Kidney glomerular epithelial cell (primary cell): ENCODE data around the gene RARA.
"Not testable (repeated sequence)": the region's sequence is repeated elsewhere in the genome, so short reads cannot be mapped to it uniquely, and the experiment has no call there.

Experiments
- DNase-seq: peaks from one replicate; lab custom pipeline; 2025; lab: John Stamatoyannopoulos, UW

RARA gene

DNA sequence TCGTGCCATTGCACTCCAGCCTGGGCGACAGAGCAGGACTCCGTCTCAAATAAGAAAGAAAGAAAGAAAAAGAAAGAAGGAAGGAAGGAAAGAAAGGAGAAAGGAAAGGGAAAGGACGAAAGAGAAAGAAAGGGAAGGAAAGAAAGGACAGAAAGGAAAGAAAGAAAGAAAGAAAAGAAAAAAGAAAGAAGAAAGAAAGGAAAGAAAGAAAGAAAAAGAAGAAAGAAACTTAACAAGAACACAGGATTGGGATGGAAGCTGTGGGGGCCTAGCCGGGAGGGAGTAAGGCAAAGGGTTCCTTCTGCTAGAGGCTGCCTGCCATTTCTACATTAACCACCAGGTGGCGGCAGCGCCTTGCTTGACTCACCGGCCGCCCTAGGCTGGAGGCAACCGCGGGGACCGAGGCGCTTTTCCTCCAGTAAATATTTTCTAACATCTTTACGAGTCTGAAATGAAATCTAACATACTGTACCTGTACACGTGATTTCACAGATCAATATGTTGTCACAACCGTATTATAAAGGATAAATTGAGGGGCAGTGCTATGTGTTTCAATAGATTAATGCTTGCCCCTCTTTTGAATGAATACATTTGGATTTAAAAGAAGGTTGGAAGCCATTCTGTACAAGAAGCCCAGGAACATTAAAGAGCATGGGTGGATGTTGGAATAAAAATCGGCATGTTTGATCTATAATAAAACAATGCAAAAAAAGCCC lies 49.5 kb downstream of the RARA start:
- peak; percentile 58 for DNase-seq

- no peak for DNase-seq
These were observed 51.1 kb downstream of the RARA start for GRCh38 chr17:40360091-40360490.

DNA sequence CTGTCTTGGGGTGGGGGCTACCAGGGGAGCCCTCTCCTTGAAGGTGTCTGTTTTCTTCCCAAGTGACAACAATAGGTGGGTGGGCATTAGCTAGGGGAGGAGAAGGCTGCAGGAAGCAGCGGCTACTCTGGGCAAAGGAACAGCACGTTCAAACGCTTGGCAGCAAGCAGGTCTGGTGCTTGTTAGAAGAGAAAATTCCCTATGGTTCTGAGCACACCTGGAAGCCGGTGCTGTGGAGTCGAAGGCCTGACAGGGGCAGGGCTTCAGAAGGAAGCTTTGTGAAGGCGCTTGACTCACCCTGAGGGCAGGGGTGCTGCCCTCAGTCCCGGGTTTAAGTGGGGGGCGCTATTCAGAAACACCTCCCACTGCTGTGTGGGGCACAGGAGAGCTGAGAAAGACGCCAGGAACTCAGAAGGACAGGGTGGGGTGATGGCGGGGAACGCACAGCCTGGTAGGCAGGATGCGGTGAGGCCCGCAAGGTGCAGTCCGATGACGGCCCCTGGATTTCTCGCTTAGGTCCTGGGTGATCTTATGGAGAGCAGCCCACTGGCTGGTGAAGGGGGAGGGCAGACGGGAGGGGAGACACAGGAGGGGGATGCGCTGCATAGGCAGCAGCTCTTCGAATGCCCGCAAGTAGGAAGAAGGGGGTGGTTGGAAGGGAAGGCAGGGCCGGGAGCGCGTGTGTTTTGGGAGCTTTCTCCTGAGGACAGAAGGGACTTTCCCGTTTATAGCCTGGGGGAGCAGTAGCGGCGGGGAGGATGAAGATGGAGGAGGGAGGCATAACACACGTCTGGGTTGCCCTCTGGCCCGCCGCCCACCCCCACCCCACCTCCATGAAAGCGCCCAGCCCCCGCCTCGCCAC lies 52.3 kb downstream of the RARA start:
- DNase-seq, result no peak

- no peak for DNase-seq
These were observed 53.1 kb downstream of the RARA start for GRCh38 chr17:40361925-40362695.

GRCh38 chr17:40362696-40363110 lies 53.7 kb downstream of the RARA start:
- peak; percentile 34 for DNase-seq

DNA sequence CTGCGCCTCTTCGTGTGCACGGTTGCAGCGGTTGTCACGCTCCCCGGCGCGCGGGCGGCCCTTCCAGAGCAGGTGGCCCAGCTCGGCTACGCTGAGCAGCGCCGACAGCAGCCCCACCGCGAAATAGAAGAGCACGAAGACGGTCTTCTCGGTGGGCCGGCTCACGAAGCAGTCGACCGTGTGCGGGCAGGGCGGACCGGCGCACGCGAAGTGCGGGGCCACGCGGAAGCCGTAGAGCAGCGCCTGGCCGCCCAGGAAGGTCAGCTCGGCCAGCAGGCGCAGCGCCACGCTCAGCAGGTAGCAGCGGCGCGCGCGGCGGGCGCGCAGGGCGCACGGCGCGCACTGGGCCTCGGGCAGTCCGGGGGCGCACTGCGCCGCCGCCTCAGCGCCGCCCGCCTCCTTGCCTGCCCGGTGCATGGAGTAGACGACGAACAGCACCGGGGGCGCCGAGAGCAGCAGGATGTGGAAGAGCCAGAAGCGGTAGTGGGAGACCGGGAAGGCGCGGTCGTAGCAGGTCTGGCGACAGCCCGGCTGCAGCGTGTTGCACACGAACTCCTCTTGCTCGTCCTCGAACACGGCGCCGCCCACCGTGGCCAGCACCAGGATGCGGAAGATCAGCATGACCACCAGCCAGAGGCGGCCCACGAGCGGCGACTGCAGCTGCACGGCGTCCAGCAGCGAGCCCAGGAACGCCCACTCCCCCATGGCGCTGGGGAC lies 54.3 kb downstream of the RARA start:
- DNase-seq, result peak; percentile 18

GRCh38 chr17:40364121-40364861 lies 55.3 kb downstream of the RARA start, which contains the start of gene GJD3:
Gene GJD3, minus strand, starts transcription at chr17:40364737. Its CDS starts 922 bp downstream, at chr17:40363815.
- no peak for DNase-seq

- no peak for DNase-seq
These were observed 55.9 kb downstream of the RARA start for GRCh38 chr17:40364906-40365305.

DNA sequence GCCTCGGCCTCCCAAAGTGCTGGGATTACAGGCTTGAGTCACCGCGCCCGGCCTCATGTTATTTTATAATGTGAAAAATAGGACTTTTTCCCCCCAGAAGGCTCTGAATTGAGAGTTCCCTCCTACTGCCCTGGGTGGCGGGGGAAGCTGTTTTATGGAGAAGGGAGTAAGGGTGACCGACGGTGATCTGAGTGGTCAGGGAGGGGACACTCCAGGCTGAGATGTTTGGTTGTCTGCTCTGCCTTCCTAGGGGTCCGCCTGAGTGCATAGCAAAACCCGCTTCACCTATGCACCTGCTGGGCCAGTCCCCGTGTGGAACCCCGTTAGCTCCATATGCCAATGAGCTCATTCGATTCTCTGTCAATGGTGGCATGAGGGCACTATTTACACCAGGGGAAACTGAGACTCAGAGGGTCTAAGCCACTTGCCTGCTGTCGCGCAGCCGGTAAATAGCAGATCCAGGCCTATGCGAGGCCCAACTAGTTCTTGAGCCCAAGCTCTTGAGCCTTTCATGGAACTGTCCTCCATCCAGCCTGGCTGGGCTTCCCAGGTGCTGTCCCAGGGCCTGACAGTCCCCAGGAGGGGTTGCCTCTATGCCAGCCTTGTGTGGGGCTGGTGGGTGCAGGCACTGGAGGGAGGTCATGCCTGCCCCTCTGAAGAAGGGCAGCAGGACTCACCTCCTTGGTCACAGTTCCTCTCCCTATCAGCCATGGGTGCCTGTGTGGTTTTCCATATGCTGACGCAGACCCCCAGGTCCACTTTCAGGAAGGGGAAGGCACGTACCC lies 57.3 kb downstream of the RARA start:
- DNase-seq, result no peak

GRCh38 chr17:40366861-40367518 lies 58.0 kb downstream of the RARA start:
- no peak for DNase-seq

DNA sequence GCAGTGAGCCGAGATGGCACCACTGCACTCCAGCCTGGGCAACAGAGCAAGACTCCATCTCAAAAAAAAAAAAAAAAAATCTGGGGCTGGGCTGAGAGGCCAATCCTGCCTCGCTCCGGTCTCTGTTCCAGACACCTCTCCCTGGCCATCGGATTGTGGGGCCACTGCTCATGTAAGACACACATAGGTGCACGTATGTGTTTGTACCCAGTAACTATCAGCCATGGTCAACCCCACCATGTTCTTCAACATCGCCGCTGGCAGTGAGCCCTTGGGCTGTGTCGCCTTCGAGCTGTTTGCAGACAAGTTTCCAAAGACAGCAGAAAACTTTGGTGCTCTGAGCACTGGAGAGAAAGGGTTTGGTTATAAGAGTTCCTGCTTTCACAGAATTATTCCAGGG lies 58.7 kb downstream of the RARA start:
- DNase-seq, result not testable (repeated sequence)

- no peak for DNase-seq
These were observed 60.9 kb downstream of the RARA start for GRCh38 chr17:40369923-40370322.

DNA sequence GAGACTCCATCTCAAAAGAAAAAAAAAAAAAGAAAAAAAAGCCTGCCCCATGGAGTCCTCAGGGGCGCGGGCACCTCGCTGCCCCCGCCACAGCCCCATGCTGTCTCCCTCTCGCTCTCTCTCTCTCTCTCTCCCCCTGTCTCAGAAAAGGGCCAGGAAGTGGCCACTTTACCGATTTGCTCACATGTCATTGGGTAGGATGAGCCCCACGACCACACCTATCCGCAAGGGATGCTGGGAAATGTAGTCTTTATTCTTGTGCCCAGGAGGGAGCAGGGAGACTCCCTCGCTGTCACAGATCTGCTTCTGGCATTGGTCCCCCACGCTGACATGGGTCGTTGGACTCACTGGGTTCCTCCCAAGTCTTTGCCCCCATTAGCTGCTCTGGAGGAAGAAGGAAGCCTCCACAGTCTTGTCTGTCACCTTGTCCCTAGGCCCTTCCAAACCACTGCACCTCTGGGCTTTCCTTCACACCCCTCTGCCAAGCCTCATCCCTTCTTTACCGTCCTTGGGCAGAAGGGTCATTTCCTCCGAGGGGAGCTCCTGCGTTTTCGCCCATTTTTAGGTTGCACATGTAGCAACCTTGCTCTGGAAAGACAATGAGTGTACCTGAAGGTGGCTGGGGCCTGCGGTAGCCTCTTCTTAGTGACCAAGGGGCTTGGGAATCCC lies 62.4 kb downstream of the RARA start:
- no peak for DNase-seq

- DNase-seq, result no peak
These were observed 63.1 kb downstream of the RARA start for GRCh38 chr17:40372031-40372430.

- DNase-seq, result not testable (repeated sequence)
These were observed 63.7 kb downstream of the RARA start for GRCh38 chr17:40372644-40373043.

- no peak for DNase-seq
These were observed 64.3 kb downstream of the RARA start for GRCh38 chr17:40373324-40373723.

- DNase-seq, result no peak
These were observed 65.0 kb downstream of the RARA start for GRCh38 chr17:40373999-40374398.

- DNase-seq, result no peak
These were observed 66.0 kb downstream of the RARA start for GRCh38 chr17:40374821-40375498.

DNA sequence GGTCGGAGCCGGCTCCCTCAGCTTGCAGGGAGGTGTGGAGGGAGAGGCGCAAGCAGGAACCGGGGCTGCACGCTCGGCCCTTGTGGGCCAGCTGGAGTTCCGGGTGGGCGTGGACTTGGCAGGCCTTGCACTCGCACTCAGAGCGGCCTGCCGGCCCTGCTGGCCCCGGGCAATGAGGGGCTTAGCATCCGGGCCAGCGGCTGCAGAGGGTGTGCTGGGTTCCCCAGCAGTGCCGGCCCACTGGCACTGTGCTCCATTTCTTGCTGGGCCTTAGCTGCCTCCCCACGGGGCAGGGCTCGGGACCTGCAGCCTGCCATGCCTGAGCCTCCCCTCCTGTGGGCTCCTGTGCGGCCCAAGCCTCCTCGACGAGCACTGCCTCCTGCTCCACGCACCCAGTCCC lies 66.8 kb downstream of the RARA start:
- DNase-seq, result not testable (repeated sequence)
